Motor neuron (in vitro differentiated cells): ENCODE data around the gene HSPG2. TPM values are rescaled to one million over a fixed set of nuclear protein-coding genes. Genes with fewer than 3 reads are reported as not detected.

Experiments
- ATAC-seq, 8 experiments: fragments of 200-7000 bp; cut with Tn5 transposase; replicated peaks in 6 of 8; 2 replicates each; pipeline ENCODE4 v1.8.0; 2021; ENCODE audit warnings: mild to moderate bottlenecking in 8 of 8, moderate library complexity in 8 of 8
- H3K27ac ChIP-seq, 2 donors: fragments of 250-450 bp; sonication (Bioruptor Pico); 2 replicates each; pipeline ENCODE4 v1.9.0; 2021; ENCODE audit warnings: antibody characterized with exemption in 2 of 2, mild to moderate bottlenecking in 2 of 2, moderate library complexity in 1 of 2
- H3K4me1 ChIP-seq, 2 donors: fragments of 250-450 bp; sonication (Bioruptor Pico); replicated peaks in 1 of 2; 2 replicates each; pipeline ENCODE4 v1.6.1; 2021; ENCODE audit warnings: antibody characterized with exemption in 2 of 2, mild to moderate bottlenecking in 2 of 2, moderate library complexity in 1 of 2
- H3K4me3 ChIP-seq, 5 donors: fragments of 250-450 bp; sonication (Bioruptor Pico); 2 replicates each; pipeline ENCODE4 v1.9.0; 2021; ENCODE audit warnings: antibody characterized with exemption in 5 of 5, mild to moderate bottlenecking in 5 of 5, moderate library complexity in 4 of 5
- WGBS, 10 experiments: fragments of 450-650 bp; shearing (Covaris generic); methylation state at CpG; one replicate each; pipeline ENCODE4 v1.0.0; 2022; 5-methylcytosine and 5-hydroxymethylcytosine counted together
- in situ Hi-C, 9 experiments: fragments of 400-800 bp; cut with MboI; loops; one replicate each; pipeline ENCODE4 v1.15.0; 2021; ENCODE audit warnings: low sequenced_read_pairs in 9 of 9, low pct_unique_long_range_greater_than_20kb in 2 of 9; ENCODE audit not compliant: unreplicated experiment in 9 of 9
- total RNA-seq, 8 experiments: library from RNA; unstranded; fragments of 300-600 nt; gene quantifications; 2 replicates each; pipeline versions ENCODE4 v1.2.3 to v1.2.4, GENCODE V29; 2022

Gene HSPG2
- total RNA-seq, 8 experiments from 2014 or later, result 5.8 to 47.9 (median 12.8) TPM

- peak; percentile 25 to 52 (median 38) for ATAC-seq
- WGBS, 10 experiments, result 0 to 14% (median 2%) methylated on average over 1 to 9 of the region's 34 CpGs; no CpG with 5 or more reads in 4 of the 10 experiments
- peak overlapping the region in 1 of 2 donors; percentile 13 for H3K27ac ChIP-seq
Measured at GRCh38 chr1:21936366-21937031, 611 bp downstream of the HSPG2 start.

GRCh38 chr1:21935891-21936365 is 1.2 kb downstream of the HSPG2 start:
- WGBS, 10 experiments, result 0 to 10% (median 0%) methylated on average over 1 to 2 of the region's 8 CpGs; no CpG with 5 or more reads in 7 of the 10 experiments

More at GRCh38 chr1:21936366-21937031, 611 bp downstream of the HSPG2 start:
- H3K4me1 ChIP-seq, result peaks cover 14 to 53% of the 10 kb centered on the region in 2 donors
- peak overlapping the region; percentile 60 to 98 (median 64) for H3K4me3 ChIP-seq
- in situ Hi-C loops, result no loop called here

GRCh38 chr1:21935393-21935804 is 1.7 kb downstream of the HSPG2 start:
- H3K27ac ChIP-seq, result no peak overlapping the region
- 0 to 100% (median 32%) methylated on average over 1 to 10 of the region's 10 CpGs; no CpG with 5 or more reads in 4 of the 10 experiments for WGBS, 10 experiments
- in situ Hi-C loops, result no loop called here
- H3K4me3 ChIP-seq, result no peak overlapping the region
- peak in 1 of 8 experiments; percentile 0 for ATAC-seq
- H3K4me1 ChIP-seq, result peaks cover 14 to 57% of the 10 kb centered on the region in 2 donors

More at GRCh38 chr1:21935891-21936365, 1.2 kb downstream of the HSPG2 start:
- Histone ChIP-seq H3K4me1 (peaks cover 14 to 57% of the 10 kb centered on the region in 2 donors), H3K27ac (no peak overlapping the region), H3K4me3 (peak overlapping the region; percentile 60 to 98 (median 64))
- in situ Hi-C loops, result no loop called here
- ATAC-seq, result peak in 3 of 8 experiments; percentile 4 to 14 (median 7)

- Histone ChIP-seq H3K4me1 (peaks cover 11 to 46% of the 10 kb centered on the region in 2 donors), H3K4me3 (no peak overlapping the region), H3K27ac (peak overlapping the region in 1 of 2 donors; percentile 7)
- WGBS, 10 experiments, result 8 to 72% (median 51%) methylated on average over 1 to 9 of the region's 19 CpGs; no CpG with 5 or more reads in 5 of the 10 experiments
- in situ Hi-C loops, result no loop called here
- peak in 1 of 8 experiments; percentile 1 for ATAC-seq
Measured at GRCh38 chr1:21933397-21934248, 3.5 kb downstream of the HSPG2 start.

- WGBS, 10 experiments, result 25 to 94% (median 84%) methylated on average over 1 to 7 of the region's 7 CpGs
- H3K4me1 ChIP-seq, result peaks cover 11 to 44% of the 10 kb centered on the region in 2 donors
- in situ Hi-C loops, result no loop called here
- H3K4me3 ChIP-seq, result no peak overlapping the region
- no peak for ATAC-seq
- H3K27ac ChIP-seq, result no peak overlapping the region
Measured at GRCh38 chr1:21932127-21932526, 5.0 kb downstream of the HSPG2 start.

- Histone ChIP-seq H3K4me1 (peaks cover 10 to 49% of the 10 kb centered on the region in 2 donors), H3K27ac (no peak overlapping the region), H3K4me3 (no peak overlapping the region)
- 10 to 93% (median 79%) methylated on average over 2 to 10 of the region's 16 CpGs; no CpG with 5 or more reads in 5 of the 10 experiments for WGBS, 10 experiments
- in situ Hi-C loops, result no loop called here
- peak in 5 of 8 experiments; percentile 9 to 46 (median 31) for ATAC-seq
Measured at GRCh38 chr1:21931171-21932093, 5.7 kb downstream of the HSPG2 start.

- in situ Hi-C loops, result no loop called here
- WGBS, 10 experiments, result 71 to 100% (median 93%) methylated on average over 1 to 6 of the region's 6 CpGs; no CpG with 5 or more reads in 2 of the 10 experiments
- no peak overlapping the region for H3K27ac ChIP-seq
- no peak for ATAC-seq
- peaks cover 3 to 41% of the 10 kb centered on the region in 2 donors for H3K4me1 ChIP-seq
- H3K4me3 ChIP-seq, result no peak overlapping the region
Measured at GRCh38 chr1:21930629-21931170, 6.4 kb downstream of the HSPG2 start.

- no peak overlapping the region for H3K4me3 ChIP-seq
- 82 to 100% (median 95%) methylated on average over 1 to 8 of the region's 8 CpGs for WGBS, 10 experiments
- no peak for ATAC-seq
- no peak overlapping the region for H3K27ac ChIP-seq
- H3K4me1 ChIP-seq, result peaks cover 3 to 36% of the 10 kb centered on the region in 2 donors
- in situ Hi-C loops, result no loop called here
Measured at GRCh38 chr1:21930080-21930571, 7.0 kb downstream of the HSPG2 start.

GRCh38 chr1:21927533-21928237 is 9.4 kb downstream of the HSPG2 start:
- H3K4me1 ChIP-seq, result peaks cover 0 to 26% of the 10 kb centered on the region in 2 donors
- ATAC-seq, result peak; percentile 28 to 85 (median 46)
- in situ Hi-C loops, result no loop called here
- H3K27ac ChIP-seq, result no peak overlapping the region
- H3K4me3 ChIP-seq, result no peak overlapping the region
- WGBS, 10 experiments, result 20 to 100% (median 75%) methylated on average over 1 to 9 of the region's 12 CpGs; no CpG with 5 or more reads in 4 of the 10 experiments

GRCh38 chr1:21926814-21927532 is 10.1 kb downstream of the HSPG2 start:
- Histone ChIP-seq H3K4me1 (peaks cover 0 to 28% of the 10 kb centered on the region in 2 donors), H3K4me3 (no peak overlapping the region), H3K27ac (no peak overlapping the region)
- peak in 5 of 8 experiments; percentile 6 to 25 (median 11) for ATAC-seq
- 33 to 83% methylated on average over 1 of the region's 11 CpGs; no CpG with 5 or more reads in 8 of the 10 experiments for WGBS, 10 experiments
- in situ Hi-C loops, result no loop called here

GRCh38 chr1:21926065-21926464 is 11.0 kb downstream of the HSPG2 start:
- in situ Hi-C loops, result no loop called here
- H3K4me1 ChIP-seq, result peaks cover 0 to 26% of the 10 kb centered on the region in 2 donors
- H3K4me3 ChIP-seq, result no peak overlapping the region
- no peak overlapping the region for H3K27ac ChIP-seq
- 50 to 100% (median 94%) methylated on average over 1 to 2 of the region's 2 CpGs; no CpG with 5 or more reads in 4 of the 10 experiments for WGBS, 10 experiments
- no peak for ATAC-seq
